BLaER1 (cell line): Measurements from ENCODE around the gene SATL1.

ENCODE experiments used
- H3K27ac ChIP-seq: shearing (Covaris generic); formaldehyde crosslinking; 2 replicates; pipeline ENCODE4 v1.8.1; 2022
- H3K27me3 ChIP-seq: shearing (Covaris generic); formaldehyde crosslinking; 2 replicates; pipeline ENCODE4 v1.8.1; 2022
- H3K36me3 ChIP-seq: shearing (Covaris generic); formaldehyde crosslinking; 2 replicates; pipeline ENCODE4 v1.8.1; 2022
- H3K4me1 ChIP-seq: shearing (Covaris generic); formaldehyde crosslinking; 2 replicates; pipeline ENCODE4 v1.8.1; 2022
- H3K4me2 ChIP-seq: shearing (Covaris generic); formaldehyde crosslinking; 2 replicates; pipeline ENCODE4 v1.8.1; 2022
- H3K4me3 ChIP-seq: shearing (Covaris generic); formaldehyde crosslinking; 2 replicates; pipeline ENCODE4 v1.8.1; 2022
- H3K9ac ChIP-seq: shearing (Covaris generic); formaldehyde crosslinking; 2 replicates; pipeline ENCODE4 v1.8.1; 2022
- H3K9me3 ChIP-seq: shearing (Covaris generic); formaldehyde crosslinking; 2 replicates; pipeline ENCODE4 v1.8.1; 2022
- H4K20me1 ChIP-seq: shearing (Covaris generic); formaldehyde crosslinking; 2 replicates; pipeline ENCODE4 v1.8.1; 2022
- Cebpa-rat ChIP-seq: shearing (Covaris generic); IDR thresholded peaks from 2 replicates; pipeline ENCODE4 v1.8.1; 2022

The SATL1 gene

GRCh38 chrX:85213792-85214530 is 29.6 kb downstream of the SATL1 start:
- Histone ChIP-seq H3K4me3 (no peak overlapping the region), H3K9ac (no peak overlapping the region), H3K9me3 (no peaks in the 10 kb centered on the region; the same call in 1 of the 2 replicates), H3K27ac (no peak overlapping the region), H4K20me1 (no peaks in the 10 kb centered on the region), H3K27me3 (peaks cover 52% of the 10 kb centered on the region), H3K4me2 (no peak overlapping the region), H3K36me3 (no peaks in the 10 kb centered on the region), H3K4me1 (no peaks in the 10 kb centered on the region)
- TF ChIP-seq Cebpa-rat, result no peak

DNA sequence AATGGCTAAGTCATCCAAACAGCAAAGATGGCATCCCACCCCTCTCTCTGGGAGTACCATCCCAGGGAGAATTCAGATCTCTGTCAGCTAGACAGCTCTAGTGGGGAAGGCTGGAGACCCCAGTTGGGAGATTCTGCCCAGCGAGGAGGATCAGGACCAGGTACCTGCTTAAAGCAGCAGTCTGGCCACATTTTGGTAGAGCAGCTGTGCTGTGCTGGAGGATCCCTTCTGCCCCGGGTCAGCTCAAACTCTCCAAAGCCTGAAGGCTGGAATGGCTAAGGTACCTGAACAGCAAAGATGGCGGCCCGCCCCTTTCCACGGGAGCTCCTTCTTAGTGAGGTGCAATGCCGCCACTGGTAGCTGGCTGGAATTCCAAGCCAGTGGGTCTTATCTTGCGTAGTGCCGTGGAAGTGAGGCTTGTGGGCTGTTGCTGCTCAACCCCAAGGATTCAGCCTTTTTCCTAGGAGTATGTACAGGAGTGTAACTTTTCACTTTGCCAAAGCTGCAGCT is 40.1 kb downstream of the SATL1 start:
- no peak overlapping the region for H3K27ac ChIP-seq
- H3K27me3 ChIP-seq, result peaks cover 57% of the 10 kb centered on the region
- no peaks in the 10 kb centered on the region for H4K20me1 ChIP-seq
- H3K36me3 ChIP-seq, result no peaks in the 10 kb centered on the region
- no peak overlapping the region for H3K9ac ChIP-seq
- no peak for TF ChIP-seq Cebpa-rat
- no peak overlapping the region for H3K4me2 ChIP-seq
- H3K4me3 ChIP-seq, result no peak overlapping the region
- no peaks in the 10 kb centered on the region for H3K4me1 ChIP-seq
- peaks cover 13% of the 10 kb centered on the region for H3K9me3 ChIP-seq

DNA sequence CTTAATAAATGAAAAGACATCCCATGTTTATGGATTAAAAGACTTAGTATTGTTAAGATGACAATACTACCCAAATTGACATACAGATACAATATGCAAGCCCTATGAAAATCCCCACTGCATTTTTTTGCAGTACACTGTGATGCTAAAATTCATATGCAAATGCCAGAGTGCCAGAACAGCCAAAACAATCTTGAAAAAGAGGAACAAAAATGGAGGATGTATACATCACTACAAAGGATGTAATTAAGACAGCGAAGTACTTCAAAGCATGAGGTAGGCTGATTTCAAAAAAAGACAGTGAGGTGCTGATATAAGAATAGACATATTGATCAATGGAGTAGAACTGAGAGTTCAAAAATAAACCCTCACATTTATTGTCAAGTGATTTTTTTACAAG is 47.3 kb downstream of the SATL1 start:
- no peak overlapping the region for H3K4me3 ChIP-seq
- H4K20me1 ChIP-seq, result no peaks in the 10 kb centered on the region
- peaks cover 26% of the 10 kb centered on the region for H3K27me3 ChIP-seq
- H3K36me3 ChIP-seq, result no peaks in the 10 kb centered on the region
- TF ChIP-seq Cebpa-rat, result no peak
- no peak overlapping the region for H3K9ac ChIP-seq
- no peak overlapping the region for H3K4me2 ChIP-seq
- no peaks in the 10 kb centered on the region for H3K4me1 ChIP-seq
- no peak overlapping the region for H3K27ac ChIP-seq
- no peaks in the 10 kb centered on the region for H3K9me3 ChIP-seq

- no peak overlapping the region for H3K9ac ChIP-seq
- no peaks in the 10 kb centered on the region for H4K20me1 ChIP-seq
- no peaks in the 10 kb centered on the region for H3K36me3 ChIP-seq
- no peak overlapping the region for H3K27ac ChIP-seq
- no peak overlapping the region for H3K4me3 ChIP-seq
- no peak for TF ChIP-seq Cebpa-rat
- no peaks in the 10 kb centered on the region for H3K4me1 ChIP-seq
- H3K27me3 ChIP-seq, result peaks cover 68% of the 10 kb centered on the region
- no peak overlapping the region for H3K4me2 ChIP-seq
- H3K9me3 ChIP-seq, result 0 out of 2 replicates have a peak, but pooled peaks cover 6% of the 10 kb centered on the region
Measured at GRCh38 chrX:85159644-85160043, 83.9 kb downstream of the SATL1 start.

GRCh38 chrX:85140964-85141363 is 102.6 kb downstream of the SATL1 start:
- H3K27me3 ChIP-seq, result peaks cover 59% of the 10 kb centered on the region
- H3K4me3 ChIP-seq, result no peak overlapping the region
- no peaks in the 10 kb centered on the region for H3K4me1 ChIP-seq
- H3K9ac ChIP-seq, result no peak overlapping the region
- no peaks in the 10 kb centered on the region for H4K20me1 ChIP-seq
- H3K27ac ChIP-seq, result no peak overlapping the region
- H3K36me3 ChIP-seq, result no peaks in the 10 kb centered on the region
- H3K9me3 ChIP-seq, result no peaks in the 10 kb centered on the region
- no peak for TF ChIP-seq Cebpa-rat
- H3K4me2 ChIP-seq, result no peak overlapping the region

DNA sequence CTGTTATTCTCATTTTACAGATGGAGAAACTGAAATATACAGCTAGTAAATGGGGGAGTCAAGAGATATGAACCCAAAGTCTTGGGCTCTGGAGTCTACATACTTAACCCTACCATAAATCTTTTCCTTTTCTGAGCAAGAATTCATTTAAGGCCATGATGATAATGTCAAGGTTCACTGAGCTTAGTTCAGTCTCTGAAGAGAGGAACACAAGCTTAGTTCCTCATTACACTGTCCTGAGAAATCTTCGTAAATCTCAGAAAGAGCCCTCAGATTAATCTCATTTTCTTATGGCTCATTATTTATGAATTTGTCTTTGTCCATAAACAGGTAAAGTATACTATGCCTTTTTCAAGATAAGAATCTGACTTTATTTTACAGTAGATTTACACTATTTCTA is 104.2 kb downstream of the SATL1 start:
- Histone ChIP-seq H4K20me1 (no peaks in the 10 kb centered on the region), H3K4me2 (no peak overlapping the region)
- no peak for TF ChIP-seq Cebpa-rat

DNA sequence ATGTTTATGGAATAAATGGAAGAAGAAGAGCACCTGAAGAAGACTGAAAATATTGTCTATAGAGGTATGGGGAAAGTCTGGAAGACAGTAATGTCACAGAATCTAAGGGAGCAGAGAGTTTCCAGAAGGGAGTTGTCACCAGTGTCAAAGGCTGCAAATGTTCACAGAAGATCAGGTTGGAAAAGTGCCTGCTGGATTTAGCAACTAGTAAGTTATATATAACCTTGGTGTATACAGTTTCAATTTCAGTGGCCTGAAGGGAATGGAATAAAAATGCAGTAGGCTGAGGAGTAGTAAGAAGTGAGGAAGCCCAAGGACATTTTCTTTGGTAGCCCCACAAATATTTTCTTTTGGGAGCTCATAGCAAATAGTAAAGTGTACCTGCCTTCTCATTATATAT is 107.2 kb downstream of the SATL1 start:
- H3K9me3 ChIP-seq, result no peaks in the 10 kb centered on the region
- no peak for TF ChIP-seq Cebpa-rat
- H3K36me3 ChIP-seq, result no peaks in the 10 kb centered on the region
- H3K4me3 ChIP-seq, result no peak overlapping the region
- no peak overlapping the region for H3K27ac ChIP-seq
- H3K9ac ChIP-seq, result no peak overlapping the region
- no peaks in the 10 kb centered on the region for H3K4me1 ChIP-seq
- no peak overlapping the region for H3K4me2 ChIP-seq
- no peaks in the 10 kb centered on the region for H4K20me1 ChIP-seq
- H3K27me3 ChIP-seq, result peaks cover 64% of the 10 kb centered on the region

More for the DNA sequence above, 104.2 kb downstream of the SATL1 start:
- Histone ChIP-seq H3K9me3 (no peaks in the 10 kb centered on the region), H3K36me3 (no peaks in the 10 kb centered on the region), H3K9ac (no peak overlapping the region), H3K4me1 (no peaks in the 10 kb centered on the region), H3K27ac (no peak overlapping the region), H3K4me3 (no peak overlapping the region), H3K27me3 (peaks cover 64% of the 10 kb centered on the region)

DNA sequence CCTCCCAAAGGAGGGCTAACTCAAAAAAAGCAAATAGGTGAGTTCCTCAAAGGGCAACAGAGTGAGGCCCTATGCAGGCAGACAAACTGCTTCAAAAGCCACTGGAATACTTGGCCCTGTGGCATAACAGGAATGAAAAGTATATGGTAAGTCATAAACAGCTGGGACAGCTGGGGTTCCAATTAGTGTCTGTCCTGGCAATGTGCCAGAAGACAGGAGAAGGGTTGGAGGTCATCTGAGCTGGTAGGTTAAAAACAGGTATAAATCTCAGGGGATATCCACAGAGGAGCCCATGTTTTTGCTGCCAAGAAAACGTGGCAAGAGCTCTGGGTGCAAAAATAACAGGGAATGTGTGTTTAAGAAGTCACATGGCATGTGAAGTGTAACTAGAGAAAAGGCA is 128.3 kb downstream of the SATL1 start:
- Histone ChIP-seq H3K4me1 (no peaks in the 10 kb centered on the region), H3K27me3 (peaks cover 56% of the 10 kb centered on the region)

DNA sequence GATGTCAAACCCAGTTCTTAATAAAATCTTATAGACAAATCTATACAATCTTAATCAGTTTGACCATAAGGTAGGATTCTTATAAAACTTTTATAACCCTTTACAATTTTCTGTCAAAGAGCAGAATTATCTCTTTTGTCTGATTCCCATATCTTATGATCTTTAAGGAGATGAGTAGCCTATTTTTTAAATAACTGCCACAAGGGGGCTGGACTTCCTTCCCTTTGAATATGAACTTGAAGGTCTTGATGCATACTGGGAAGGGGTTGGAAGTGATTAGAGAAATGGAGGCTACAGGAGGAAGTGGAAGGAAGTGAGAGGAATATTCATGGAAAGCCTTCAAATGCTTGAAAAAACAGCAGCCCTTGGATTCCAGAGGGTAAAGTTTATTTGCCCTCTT is 128.8 kb downstream of the SATL1 start:
- H4K20me1 ChIP-seq, result no peaks in the 10 kb centered on the region
- H3K9me3 ChIP-seq, result no peaks in the 10 kb centered on the region
- peaks cover 52% of the 10 kb centered on the region for H3K27me3 ChIP-seq
- no peak overlapping the region for H3K4me3 ChIP-seq
- no peak for TF ChIP-seq Cebpa-rat
- no peak overlapping the region for H3K4me2 ChIP-seq
- no peak overlapping the region for H3K9ac ChIP-seq
- H3K4me1 ChIP-seq, result no peaks in the 10 kb centered on the region
- H3K36me3 ChIP-seq, result no peaks in the 10 kb centered on the region
- no peak overlapping the region for H3K27ac ChIP-seq

More for the DNA sequence above, 128.3 kb downstream of the SATL1 start:
- H3K36me3 ChIP-seq, result no peaks in the 10 kb centered on the region
- H3K9ac ChIP-seq, result no peak overlapping the region
- no peak overlapping the region for H3K27ac ChIP-seq
- H3K4me2 ChIP-seq, result no peak overlapping the region
- TF ChIP-seq Cebpa-rat, result no peak
- H4K20me1 ChIP-seq, result no peaks in the 10 kb centered on the region
- no peaks in the 10 kb centered on the region for H3K9me3 ChIP-seq
- H3K4me3 ChIP-seq, result no peak overlapping the region

GRCh38 chrX:85114171-85114570 is 129.4 kb downstream of the SATL1 start:
- H3K4me3 ChIP-seq, result no peak overlapping the region
- no peaks in the 10 kb centered on the region for H3K4me1 ChIP-seq
- H3K9ac ChIP-seq, result no peak overlapping the region
- peaks cover 51% of the 10 kb centered on the region for H3K27me3 ChIP-seq
- no peaks in the 10 kb centered on the region for H4K20me1 ChIP-seq
- no peak overlapping the region for H3K27ac ChIP-seq
- no peaks in the 10 kb centered on the region for H3K36me3 ChIP-seq
- no peak overlapping the region for H3K4me2 ChIP-seq
- TF ChIP-seq Cebpa-rat, result no peak
- H3K9me3 ChIP-seq, result no peaks in the 10 kb centered on the region
